SIG-M5 treated with dmso at 0.1 percent for 504 hours (cell line): ENCODE measurements around the gene KANK4.
"Not testable (repeated sequence)": the region's sequence is repeated elsewhere in the genome, so short reads cannot be mapped to it uniquely, and the experiment has no call there.

ENCODE experiments used
- DNase-seq: peaks from one replicate; lab custom pipeline; 2025; ENCODE audit not compliant: unreplicated experiment; lab: John Stamatoyannopoulos, UW

KANK4 gene

DNA sequence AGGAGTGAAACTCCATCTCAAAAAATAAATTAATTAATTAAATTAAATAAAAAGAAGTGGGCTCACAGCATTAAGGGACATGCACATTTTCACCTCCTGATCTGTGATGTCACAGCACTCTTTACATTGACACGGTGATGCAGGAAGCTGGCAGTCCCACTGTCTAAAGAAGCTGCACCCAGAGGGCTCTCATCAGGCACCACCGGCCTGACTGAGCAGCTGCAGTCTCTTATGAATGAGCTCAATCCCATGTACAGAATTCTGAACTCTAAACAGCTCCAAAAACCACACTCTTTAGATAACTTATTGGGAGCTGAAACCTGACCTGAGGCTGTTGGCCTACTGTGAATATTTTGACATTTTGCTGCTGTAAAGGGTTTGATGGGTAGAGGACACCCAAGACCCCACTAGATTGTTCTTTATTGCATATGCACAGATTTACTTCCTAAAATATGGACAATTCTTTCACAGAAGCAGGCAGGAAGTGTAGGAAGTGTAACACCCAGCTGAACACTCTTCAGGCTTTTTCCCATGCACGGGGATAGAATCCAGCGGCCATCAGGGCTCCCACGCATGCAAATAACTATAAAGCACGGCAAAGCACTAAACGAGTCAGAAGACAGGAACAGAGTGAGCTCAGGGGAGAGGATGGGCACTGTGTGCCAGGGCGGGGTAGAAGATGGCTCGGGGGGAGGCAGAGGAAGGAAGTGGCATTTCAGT is 78.4 kb downstream of the KANK4 start:
- DNase-seq = no peak

DNA sequence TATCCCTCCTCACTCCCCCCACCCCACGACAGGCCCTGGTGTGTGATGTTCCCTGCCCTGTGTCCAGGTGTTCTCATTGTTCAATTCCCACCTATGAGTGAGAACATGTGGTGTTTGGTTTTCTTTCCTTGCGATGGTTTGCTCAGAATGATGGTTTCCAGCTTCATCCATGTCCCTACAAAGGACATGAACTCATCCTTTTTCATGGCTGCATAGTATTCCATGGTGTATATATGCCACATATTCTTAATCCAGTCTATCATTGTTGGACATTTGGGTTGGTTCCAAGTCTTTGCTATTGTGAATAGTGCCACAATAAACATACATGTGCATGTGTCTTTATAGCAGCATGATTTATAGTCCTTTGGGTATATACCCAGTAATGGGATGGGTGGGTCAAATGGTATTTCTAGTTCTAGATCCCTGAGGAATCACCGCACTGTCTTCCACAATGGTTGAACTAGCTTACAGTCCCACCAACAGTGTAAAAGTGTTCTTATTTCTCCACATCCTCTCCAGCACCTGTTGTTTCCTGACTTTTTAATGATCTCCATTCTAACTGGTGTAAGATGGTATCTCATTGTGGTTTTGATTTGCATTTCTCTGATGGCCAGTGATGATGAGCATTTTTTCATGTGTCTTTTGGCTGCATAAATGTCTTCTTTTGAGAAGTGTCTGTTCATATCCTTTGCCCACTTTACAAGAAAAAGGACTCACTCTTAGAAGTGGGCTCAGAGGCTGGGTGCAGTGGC is 79.4 kb downstream of the KANK4 start:
- not testable (repeated sequence) for DNase-seq

DNA sequence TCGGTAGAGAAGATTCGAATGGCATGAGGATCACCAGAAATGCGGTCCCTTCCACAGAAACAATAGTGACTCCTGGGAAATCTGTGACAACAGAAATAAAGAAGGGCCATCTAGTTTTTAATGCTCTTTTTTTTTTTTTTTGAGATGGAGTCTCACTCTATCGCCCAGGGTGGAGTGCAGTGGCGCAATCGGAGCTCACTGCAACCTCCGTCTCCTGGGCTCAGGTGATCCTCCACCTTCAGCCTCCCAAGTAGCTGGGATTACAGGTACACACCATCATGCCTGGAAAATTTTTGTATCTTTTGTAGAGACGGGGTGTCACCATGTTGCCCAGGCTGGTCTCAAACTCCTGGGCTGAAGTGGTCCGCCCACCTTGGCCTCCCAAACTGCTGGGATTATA is 80.7 kb downstream of the KANK4 start:
- no peak for DNase-seq

DNA sequence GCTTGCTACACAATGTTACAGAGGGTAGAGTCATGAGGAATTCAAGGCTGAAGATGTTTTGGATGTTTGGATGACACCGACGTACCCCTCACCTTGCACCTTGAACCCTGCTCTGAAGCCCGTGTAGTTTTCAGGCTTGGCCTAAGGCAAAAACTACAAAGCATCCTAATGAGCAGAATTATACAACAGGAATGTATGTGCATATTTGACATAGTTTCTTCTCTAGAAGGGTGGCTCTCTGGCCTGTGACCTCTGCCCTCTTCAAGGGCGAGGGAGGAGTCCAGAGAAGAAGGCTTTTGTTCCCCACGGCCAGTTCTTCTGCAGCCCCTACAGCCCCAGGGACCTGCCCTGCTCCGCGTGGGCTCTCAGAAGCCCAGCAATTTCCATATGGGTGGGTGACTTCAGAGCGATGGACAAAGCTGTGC is 81.3 kb downstream of the KANK4 start:
- no peak for DNase-seq

DNA sequence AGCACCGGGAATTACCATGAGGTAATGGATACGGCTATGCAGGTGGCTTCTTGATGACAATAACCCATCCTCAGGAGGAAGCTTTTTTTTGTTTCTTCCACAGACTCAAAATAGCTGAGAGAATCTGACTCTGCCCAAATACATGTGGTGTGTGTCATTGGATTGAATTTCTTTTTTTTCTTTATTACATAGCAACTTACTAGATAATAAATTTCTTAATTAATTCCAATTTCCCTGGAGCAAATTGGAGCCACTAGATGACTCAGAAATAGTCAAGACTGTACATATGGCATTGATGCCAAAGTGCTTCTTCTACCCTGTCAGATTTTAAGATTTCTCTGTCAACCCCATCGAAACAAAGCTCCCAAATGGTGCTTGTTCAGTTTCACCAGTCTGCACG is 81.9 kb downstream of the KANK4 start:
- no peak for DNase-seq

DNA sequence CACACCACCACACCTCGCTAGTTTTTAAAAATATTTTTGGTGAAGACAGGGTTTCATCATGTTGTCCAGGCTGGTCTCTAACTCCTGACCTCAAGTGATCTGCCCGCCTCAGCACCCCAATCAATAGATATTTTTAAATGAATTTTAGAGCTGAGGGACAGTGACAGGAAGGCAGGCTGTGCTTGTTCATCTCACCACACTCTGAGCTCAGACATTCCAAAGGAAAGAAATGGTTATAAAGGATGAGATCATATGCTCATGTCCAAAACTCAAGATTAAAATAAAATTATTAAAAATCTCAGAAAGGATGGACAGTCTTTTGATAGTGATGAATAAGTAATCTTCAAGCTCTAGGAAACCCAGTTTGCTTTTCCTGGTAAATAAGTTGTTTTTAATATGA is 83.7 kb downstream of the KANK4 start:
- no peak for DNase-seq

DNA sequence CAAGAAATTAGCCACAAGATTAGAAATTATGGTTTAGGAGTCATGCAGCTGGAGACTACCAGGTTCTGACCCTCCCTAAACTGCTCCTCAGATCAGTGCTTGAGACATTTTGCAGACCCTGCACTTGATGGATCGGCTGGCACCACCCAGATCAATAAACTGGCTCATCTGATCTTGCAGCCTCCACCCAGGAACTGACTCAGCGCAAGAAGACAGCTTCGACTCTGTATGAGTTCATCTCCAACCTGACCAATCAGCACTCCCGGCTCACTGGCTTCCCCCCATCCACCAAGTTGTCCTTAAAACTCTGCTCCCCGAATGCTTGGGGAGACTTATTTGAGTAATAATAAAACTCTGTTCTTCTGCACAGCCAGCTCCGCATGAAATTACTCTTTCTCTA is 84.5 kb downstream of the KANK4 start:
- DNase-seq = no peak

DNA sequence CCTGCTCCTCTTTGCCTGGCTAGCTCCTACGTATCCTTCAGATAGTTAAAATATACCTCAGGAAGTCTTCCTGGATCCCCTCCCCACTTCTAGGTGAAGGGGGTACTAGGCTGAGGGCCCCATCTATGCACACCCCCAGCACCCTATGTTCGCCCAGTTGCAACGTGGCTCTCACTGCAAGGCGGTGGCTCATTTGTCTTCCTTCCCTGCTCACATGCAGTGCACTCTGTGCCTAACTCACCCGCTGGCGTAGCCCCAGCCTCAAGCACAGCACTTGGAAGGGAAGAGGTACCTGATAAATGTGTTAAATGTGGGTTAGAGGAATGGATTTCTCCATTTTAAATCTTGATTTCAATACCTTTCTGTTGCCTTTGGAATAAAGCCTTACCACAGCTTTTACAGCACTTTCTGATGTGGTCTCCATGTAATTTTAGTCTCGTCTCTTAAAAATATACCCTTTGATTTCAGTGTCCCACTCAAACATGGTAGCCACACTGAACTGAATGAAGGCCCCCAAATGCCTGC is 85.2 kb downstream of the KANK4 start:
- no peak for DNase-seq

DNA sequence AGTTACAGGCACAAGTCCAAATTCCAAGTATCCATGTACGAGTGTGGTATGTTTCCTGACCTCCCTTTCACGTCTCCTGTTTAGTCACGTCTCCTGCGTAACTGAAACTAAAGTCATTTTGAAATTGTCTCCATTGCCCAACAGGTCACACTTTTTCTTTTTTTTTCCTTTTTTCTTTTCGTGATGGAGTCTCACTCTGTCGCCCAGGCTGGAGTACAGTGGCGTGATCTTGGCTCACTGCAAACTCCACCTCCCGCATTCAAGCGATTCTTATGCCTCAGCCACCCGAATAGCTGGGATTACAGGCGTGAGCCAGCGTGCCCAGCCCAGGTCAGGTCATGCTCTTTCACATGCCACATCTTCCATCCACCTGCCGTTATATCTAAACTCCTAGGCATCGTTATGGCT is 86.4 kb downstream of the KANK4 start:
- DNase-seq = no peak

DNA sequence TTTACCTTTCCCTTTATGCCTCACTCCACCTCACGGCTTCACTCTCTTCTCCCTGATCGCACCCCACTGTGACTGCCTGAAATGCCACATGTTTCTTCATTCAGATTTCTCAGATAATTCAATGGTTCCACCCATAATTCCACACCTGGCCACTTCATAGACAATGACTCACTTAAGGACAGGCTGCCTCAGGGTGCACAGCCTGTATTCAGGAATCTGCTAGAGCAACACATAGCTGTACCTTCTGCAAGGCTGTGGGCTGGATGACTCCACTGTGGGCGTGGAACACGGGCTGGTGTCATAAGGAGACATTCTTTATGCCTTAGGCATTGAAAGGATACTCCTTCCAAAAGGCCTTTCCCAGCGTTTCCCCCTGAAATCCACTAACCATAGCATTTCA is 88.5 kb downstream of the KANK4 start:
- DNase-seq = peak; percentile 19

DNA sequence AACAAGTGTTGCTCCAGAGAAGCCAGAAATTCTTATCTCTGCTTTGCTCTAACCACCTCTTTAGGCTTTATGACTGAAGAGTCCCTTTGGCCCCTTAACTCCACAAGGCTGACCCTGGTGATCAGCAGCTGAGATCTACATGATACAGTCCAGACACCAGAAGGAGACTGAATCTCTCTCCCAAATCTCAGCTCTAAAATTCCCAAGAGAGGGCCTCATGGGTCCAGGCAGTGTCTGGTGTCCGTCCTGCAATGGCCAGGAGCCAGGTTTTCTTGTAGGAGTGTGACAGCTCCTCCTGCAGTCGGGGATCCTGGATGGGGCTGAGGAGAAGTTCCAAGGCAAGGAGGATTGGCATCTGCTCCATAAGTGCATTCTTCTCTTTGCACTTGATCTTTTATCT is 89.3 kb downstream of the KANK4 start:
- DNase-seq = no peak

DNA sequence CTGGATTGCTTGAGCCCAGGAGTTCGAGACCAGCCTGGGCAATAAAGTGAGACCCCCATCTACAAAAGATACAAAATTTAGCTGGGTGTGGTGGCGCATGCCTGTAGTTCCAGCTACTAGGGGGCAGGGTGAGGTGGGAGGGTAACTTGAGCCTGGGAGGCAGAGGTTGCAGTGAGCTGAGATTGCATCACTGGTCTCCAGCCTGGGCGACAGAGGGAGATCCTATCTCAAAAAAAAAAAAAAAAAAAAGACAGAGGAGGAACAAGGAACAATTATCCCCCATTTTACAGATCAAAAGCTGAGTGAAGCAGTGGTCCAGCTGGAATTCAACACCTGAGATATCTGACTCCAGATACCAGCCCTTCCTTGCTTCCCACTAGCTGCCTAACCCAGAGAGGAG is 89.8 kb downstream of the KANK4 start:
- DNase-seq = no peak

DNA sequence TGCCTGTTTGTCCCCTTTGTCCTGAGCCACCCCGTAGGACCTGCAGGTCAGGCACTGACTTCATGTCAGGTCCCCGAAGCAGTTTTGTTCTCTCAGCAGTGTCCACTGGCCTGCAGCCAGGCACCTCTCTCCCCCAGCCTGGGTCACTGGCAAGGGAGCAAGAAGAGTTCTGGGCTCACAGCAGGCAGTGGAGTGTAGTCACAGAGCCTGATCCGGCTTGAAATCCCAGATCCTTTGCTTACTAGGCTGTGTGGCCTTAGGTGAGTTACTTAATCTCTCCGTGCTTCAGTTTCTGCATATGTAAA is 90.4 kb downstream of the KANK4 start:
- no peak for DNase-seq

DNA sequence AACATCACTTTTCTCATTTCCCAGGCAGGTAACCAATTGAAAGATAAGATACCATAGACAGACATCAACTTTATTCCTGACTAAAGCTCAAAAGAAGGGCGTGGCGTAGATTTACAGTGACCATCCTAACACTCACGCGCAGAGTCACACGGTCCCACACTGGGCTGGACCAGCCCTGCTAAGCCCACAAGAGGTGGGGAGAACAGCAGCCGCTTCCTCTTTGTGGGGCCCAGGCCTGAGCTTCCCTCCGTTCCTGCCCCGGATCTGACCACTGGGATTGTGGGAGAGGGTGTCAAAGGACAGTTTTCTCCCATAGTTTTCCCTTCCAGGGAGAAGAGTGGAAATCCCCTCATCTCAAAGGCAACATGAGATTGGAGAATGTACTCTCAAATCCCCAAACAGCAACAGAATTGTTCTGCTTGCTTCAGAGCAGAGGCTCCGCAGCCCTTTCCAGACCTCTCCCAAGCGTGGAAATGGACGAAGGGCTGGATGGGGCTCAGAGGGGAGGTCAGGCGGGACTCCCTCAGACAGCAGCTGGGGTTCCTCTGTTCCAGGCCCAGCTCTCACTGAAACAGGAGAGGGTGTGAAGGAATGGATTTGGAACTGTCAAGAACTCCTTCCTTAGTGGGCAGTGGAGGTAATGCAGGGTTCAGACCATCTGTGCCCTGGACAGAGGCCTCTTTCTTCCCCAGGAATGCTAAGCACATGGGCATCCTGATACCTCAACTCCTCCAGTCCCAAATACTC is 90.9 kb downstream of the KANK4 start:
- no peak for DNase-seq

DNA sequence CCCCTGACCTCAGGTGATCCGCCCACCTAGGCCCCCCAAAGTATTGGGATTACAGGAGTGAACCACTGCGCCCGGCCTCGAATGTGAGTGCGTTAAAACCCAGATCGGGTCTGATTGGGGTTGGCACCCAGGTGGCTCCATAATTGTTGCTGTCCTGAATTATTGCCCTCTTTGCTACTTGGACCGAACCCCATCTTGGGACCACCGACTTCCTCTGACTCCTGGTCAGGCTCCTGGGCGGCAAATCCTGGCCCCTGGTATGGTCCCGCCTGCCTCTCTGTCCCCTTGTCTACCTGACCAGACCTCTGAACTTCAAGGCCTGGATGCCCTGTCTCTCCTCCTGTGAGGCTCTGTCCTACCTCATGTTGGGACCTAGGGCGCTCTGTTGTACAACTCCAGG is 91.7 kb downstream of the KANK4 start:
- DNase-seq = no peak

DNA sequence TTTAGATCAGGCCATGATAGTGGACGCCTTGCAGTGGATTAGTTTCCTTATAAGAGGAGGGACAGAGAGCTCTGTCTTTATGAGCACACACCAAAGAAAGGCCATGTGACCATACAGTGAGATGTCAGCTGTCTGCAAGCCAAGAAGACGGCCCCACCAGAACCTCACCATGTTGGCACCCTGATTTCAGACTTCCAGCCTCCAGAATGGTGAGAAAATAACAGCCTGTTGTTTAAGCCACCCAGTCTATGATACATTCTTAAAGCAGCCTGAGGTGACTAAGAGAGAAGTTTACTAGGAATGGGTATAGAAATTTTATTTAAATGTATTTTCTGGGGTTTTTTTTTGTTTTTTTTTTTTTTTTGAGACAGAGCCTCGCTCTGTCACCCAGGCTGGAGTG is 95.1 kb downstream of the KANK4 start:
- no peak for DNase-seq

DNA sequence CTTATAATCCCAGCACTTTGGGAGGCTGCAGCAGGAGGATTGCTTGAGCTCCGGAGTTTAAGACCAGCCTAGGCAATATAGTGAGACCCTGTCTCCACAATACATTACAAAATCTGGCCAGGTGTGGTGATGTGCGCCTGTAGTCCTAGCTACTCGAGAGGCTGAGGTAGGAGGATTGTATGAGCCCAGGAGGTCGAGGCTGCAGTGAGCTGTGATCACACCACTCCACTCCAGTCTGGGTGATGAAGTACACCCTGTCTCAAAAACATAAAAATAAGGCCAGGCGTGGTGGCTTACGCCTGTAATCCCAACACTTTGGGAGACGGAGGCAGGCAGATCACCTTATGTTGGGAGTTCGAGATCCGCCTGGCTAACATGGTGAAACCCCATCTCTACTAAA is 96.9 kb downstream of the KANK4 start:
- no peak for DNase-seq

DNA sequence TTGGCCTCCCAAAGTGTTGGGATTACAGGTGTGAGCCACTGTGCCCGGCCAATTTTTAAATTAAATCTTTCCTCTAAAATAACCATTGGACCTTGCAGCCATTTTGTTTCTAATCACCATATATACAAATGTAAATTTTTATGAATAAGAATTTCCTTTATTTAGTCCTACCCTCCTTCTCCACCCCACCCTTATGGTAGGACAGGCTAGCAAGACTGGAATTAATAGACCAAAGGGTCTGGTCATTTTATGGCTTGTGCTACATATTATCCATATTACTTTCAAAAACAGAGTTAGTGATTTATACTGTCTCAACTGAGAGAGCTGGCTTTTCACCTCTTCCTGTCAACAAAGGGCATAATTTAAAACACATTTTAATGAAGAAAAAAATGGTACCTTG is 98.1 kb downstream of the KANK4 start:
- no peak for DNase-seq

DNA sequence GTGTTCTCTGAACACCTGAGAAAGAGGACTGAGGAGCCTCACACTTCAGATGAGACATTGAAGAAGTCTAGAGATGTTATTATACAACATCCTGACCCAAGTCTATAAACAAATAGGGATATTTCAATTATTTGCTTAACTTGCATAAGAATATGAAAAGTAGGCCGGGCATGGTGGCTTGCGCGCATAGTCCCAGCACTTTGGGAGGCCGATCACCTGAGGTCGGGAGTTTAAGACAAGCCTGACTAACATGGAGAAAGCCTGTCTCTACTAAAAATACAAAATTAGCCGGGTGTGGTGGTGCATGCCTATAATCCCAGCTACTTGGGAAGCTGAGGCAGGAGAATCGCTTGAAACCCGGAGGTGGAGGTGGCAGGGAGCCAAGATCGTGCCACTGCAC is 98.8 kb downstream of the KANK4 start:
- not testable (repeated sequence) for DNase-seq

DNA sequence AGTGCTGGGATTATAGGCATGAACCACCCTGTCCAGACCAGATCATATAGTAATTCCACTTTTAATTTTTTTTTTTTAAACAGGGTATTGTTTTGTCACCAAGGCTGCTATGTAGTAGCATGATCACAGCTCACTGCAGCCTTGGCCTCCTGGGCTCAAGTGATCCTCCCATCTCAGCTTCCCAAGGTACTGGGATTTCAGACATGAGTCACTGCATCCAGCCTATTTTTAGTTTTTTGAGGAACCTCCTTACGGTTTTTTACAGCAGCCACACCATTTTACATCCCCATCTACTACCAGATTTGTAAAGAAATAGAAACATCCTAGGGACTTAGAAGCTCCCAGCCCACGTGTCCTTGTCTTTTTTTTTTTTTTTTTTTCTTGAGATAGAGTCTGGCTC is 100.6 kb downstream of the KANK4 start:
- DNase-seq = no peak

DNA sequence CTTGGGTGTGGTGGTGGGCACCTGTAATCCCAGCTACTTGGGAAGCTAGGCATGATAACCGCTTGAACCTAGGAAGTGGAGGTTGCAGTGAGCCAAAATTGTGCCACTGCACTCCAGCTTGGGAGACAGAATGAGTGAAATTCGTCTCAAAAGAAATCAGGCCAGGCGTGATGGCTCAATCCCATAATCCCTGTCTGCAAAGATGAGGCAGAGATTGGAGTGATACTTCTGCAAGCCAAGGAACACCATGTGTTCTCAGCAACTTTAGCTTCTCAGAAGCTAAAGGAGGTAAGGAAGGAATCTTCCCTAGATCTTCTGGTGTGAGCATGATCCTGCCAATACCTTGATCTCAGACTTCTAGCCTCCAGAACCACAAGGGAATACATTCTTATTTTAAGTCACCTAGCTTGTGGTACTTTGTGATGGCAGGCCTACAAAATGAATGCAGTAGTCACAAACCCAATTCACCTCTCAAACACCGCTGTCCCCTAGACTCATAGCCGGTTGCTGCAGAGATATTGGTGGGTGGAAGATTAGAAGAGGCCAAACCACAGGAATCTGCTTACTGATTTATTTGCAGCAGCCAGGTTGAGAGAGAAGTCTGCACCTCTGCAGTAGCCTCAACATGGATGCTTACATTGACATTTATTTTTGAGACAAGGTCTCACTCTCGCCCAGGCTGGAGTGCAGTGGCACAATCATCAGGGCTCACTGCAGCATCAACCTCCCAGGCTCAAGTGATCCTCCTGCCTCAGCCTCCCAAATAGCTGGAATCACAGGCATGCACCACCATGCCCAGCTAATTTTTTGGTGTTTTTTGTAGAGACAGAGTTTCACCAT is 105.9 kb downstream of the KANK4 start:
- no peak for DNase-seq
